GM18873 (cell line): Measurements from ENCODE around the gene DNAI4.
"Not testable (repeated sequence)": the region's sequence is repeated elsewhere in the genome, so short reads cannot be mapped to it uniquely, and the experiment has no call there.

Experiments used
- ATAC-seq: cut with Tn5 transposase; IDR thresholded peaks from one replicate; pipeline ENCODE4 v1.9.1; 2021; ENCODE audit warnings: mild to moderate bottlenecking, moderate library complexity, moderate number of reproducible peaks; ENCODE audit not compliant: unreplicated experiment, low FRiP score

DNAI4 gene

GRCh38 chr1:66834926-66835325 lies 89.7 kb downstream of the DNAI4 start:
- ATAC-seq: no peak

GRCh38 chr1:66833112-66833511 lies 91.5 kb downstream of the DNAI4 start:
- ATAC-seq: no peak

- ATAC-seq: no peak
Measured at GRCh38 chr1:66831529-66832239, 93.0 kb downstream of the DNAI4 start.

GRCh38 chr1:66824771-66825170 lies 99.9 kb downstream of the DNAI4 start:
- no peak for ATAC-seq

DNA sequence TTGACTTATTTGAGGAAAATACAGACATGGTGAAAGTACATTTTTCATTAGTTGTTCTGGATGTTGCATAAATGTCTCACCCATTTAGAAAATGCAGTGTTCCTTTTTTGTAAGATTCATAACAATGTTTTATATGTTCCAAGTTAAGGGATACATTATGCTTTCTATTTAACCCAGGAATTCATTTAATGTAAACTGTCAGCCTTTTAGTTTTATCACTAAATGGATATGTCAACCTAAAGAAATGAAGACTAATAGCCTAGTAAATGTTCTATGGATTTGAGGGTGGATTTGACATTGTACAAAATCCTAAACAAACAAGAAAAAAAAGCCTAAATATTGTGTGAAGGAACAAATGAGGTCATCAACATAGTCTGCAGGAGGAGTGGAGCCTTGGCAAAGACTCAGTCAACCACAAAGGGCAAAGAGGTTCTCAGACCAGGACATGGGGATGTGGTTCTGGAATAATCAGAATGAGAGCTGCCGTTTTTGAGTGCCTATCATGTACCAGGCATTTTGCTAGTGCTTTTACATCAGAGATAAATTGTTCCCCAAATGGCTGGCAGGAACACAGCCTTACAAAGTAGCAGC lies 114.8 kb downstream of the DNAI4 start:
- ATAC-seq: no peak

DNA sequence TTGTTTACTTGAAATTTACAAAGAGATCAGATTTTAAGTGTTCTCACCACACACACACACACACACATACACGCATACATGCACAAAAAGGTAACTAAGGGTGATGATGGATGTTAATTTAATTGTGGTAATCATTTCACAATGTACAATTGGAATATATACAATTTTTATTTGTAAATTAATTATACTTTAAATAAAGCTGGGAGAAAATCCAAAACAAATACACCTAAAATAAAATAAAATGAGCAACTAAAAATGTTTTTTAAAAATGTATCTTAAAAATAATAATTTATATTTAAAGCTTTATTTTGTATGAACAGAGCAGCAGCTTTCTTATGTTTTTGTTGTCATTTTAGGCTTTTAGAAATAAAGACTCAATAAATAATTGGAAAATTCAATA lies 115.4 kb downstream of the DNAI4 start:
- no peak for ATAC-seq

- ATAC-seq: not testable (repeated sequence)
Measured at GRCh38 chr1:66795839-66796238, 128.8 kb downstream of the DNAI4 start.

DNA sequence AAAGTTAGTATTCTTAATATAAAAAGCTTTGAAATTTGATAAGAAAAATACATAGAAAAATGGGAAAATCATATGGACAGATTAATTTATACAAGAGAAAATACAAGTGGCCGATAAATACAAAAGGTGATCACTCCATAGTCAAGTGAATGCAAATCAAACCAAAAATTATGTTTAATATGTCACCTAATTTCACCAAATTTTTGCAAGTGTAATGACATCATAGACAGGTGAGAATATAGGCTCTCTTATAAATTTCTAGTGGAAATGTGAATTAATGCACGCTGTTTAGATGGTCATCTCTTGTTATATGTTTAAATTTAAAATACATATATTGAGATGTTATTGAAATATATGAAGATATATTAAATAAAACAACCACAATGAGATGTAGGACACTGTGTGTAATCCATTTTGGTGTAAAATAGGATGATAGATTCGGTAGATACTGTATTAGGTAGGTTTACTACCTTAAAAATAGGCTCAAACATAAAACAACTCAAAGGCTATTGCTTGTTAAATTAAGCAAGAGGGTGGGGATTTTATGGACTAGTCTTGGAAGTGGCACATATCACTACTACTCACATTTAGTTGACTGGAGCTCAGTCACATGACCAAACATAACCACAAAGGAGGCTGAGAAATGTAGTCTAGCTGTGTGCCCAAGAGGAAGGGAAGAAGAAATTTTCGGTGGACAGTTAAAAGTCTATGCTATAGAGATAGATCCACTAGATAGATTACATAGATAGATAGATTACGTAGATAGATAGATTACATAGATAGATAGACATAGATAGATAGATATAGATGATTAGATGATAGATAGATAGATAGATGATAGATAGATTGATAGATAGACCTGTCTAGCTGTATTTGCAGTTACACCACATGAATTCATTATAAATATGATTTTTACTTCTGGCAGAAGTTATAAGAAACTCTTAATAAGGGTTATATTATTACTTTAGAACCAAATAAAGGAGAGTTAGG lies 132.7 kb downstream of the DNAI4 start:
- no peak for ATAC-seq

- peak; percentile 62 for ATAC-seq
Measured at GRCh38 chr1:66788231-66788939, 136.3 kb downstream of the DNAI4 start.

- no peak for ATAC-seq
Measured at GRCh38 chr1:66787641-66788040, 137.0 kb downstream of the DNAI4 start.

DNA sequence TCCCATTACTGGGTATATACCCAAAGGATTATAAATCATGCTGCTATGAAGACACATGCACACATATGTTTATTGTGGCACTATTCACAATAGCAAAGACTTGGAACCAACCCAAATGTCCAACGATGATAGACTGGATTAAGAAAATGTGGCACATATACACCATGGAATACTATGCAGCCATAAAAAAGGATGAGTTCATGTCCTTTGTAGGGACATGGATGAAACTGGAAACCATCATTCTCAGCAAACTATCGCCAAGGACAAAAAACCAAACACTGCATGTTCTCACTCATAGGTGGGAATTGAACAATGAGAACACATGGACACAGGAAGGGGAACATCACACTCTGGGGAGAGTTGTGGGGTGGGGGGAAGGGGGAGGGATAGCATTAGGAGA lies 138.9 kb downstream of the DNAI4 start:
- not testable (repeated sequence) for ATAC-seq

- ATAC-seq: no peak
Measured at GRCh38 chr1:66779475-66780078, 145.1 kb downstream of the DNAI4 start.

GRCh38 chr1:66778969-66779368 lies 145.7 kb downstream of the DNAI4 start:
- ATAC-seq: no peak

- no peak for ATAC-seq
Measured at GRCh38 chr1:66778266-66778665, 146.4 kb downstream of the DNAI4 start.

DNA sequence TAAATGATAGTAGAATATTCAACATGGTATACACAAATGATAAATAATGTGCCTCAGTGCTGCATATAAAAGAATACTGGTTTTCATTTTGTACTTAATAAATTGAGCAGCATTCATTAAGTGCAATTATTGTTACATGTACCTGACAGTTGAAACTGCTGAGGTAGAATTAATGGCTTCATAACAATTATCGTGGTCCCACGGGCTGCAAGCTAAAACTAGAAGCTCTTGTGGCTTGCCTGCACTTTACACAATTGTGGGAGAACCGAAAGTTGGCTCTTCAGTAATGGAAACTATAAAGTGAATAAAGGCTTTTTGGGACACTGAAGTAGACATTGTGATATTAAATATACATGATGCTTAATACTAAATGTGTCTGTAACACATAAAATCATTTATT lies 146.8 kb downstream of the DNAI4 start:
- no peak for ATAC-seq

DNA sequence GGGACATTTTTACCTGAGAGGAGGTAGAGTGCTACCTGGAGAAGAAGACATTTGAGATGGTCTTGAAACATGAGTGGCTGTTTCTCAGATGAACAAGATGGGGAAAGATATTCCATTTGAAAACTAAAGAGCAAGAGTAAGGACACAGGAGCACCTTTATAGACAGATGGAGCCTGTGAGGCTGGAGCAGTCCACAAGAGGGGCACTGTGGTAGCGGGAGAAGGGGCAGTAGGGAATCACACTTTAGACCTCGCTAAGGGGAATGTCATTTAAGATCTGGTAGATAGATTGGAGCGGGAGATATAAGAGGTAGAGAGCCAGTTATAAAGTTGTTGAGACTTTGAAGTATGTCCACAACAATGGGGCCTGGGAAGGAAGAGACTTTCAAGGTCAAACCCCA lies 149.0 kb downstream of the DNAI4 start:
- no peak for ATAC-seq

- no peak for ATAC-seq
Measured at GRCh38 chr1:66774438-66774837, 150.2 kb downstream of the DNAI4 start.

DNA sequence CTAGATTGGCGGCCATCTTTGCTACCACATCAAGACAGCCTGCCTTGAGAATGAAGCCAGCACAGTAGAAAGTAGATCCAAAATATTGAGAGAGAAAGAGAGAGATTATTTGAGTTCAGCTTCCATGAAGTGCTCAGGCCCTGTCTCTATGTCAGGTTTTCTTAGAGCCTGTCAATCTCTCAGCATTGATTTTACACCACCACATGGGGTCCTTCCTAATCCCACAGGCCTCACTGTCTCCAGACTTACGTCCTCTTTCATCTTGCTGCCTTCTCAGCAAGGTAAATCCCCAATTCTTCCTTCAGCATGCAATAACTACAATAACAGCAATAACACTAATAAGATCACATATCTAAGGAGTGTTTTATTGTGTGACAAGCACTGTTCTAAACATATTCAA lies 151.4 kb downstream of the DNAI4 start:
- no peak for ATAC-seq

GRCh38 chr1:66770694-66771093 lies 154.0 kb downstream of the DNAI4 start:
- no peak for ATAC-seq

GRCh38 chr1:66770240-66770639 lies 154.4 kb downstream of the DNAI4 start:
- ATAC-seq: no peak
